G401 (cell line): ENCODE data around the gene NCS1. TPM values are rescaled to one million over a fixed set of nuclear protein-coding genes. Genes with fewer than 3 reads are reported as not detected.

ENCODE experiments used
- DNase-seq: peaks from one replicate; pipeline ENCODE4 v3.0.0-alpha.2; 2015; ENCODE audit warnings: low spot score
- in situ Hi-C: cut with HindIII; loops from 2 replicates; pipeline ENCODE4 v1.10.0; 2016; ENCODE audit warnings: low sequenced_read_pairs, mixed read lengths
- total RNA-seq: library from RNA; depleted of rRNA; stranded (reverse); fragments of >200 nt; shearing (Covaris generic); gene quantifications from 2 replicates; pipeline ENCODE4 v1.2.3, GENCODE V29; 2014; rRNA removed

The NCS1 gene
- total RNA-seq: 36.4 and 44.9 TPM in 2 replicates

GRCh38 chr9:130172161-130172857 lies at the start of gene NCS1:
TSS of gene NCS1 (plus strand) at chr9:130172404. CDS start at chr9:130172664, 260 bp downstream.
- DNase-seq: peak; percentile 78
- in situ Hi-C loops: no loop called here

GRCh38 chr9:130122456-130122855 lies 49.7 kb upstream of the NCS1 start:
- in situ Hi-C loops: loop anchor here (10.0 kb wide), 1 partner anchor 122 kb away; no protein-coding TSS in a partner anchor
- no peak for DNase-seq

- DNase-seq: no peak
- in situ Hi-C loops: loop anchor here (10.0 kb wide), 1 partner anchor 121 kb away; no protein-coding TSS in a partner anchor
Measured at GRCh38 chr9:130124085-130124860, 47.9 kb upstream of the NCS1 start.

- in situ Hi-C loops: loop anchor here (10.0 kb wide), 1 partner anchor 118 kb away; no protein-coding TSS in a partner anchor
- DNase-seq: no peak
Measured at GRCh38 chr9:130126721-130127433, 45.3 kb upstream of the NCS1 start.

- DNase-seq: peak; percentile 39
- in situ Hi-C loops: loop anchor here (10.0 kb wide), 1 partner anchor 117 kb away; no protein-coding TSS in a partner anchor
Measured at GRCh38 chr9:130128251-130128650, 44.0 kb upstream of the NCS1 start.

GRCh38 chr9:130128733-130129431 lies 43.3 kb upstream of the NCS1 start:
- peak; percentile 86 for DNase-seq

GRCh38 chr9:130129432-130130061 lies 42.7 kb upstream of the NCS1 start:
- peak; percentile 86 for DNase-seq
- in situ Hi-C loops: loop anchor here (10.0 kb wide), 1 partner anchor 115 kb away; no protein-coding TSS in a partner anchor

More at GRCh38 chr9:130128733-130129431, 43.3 kb upstream of the NCS1 start:
- in situ Hi-C loops: loop anchor here (10.0 kb wide), 1 partner anchor 116 kb away; no protein-coding TSS in a partner anchor

- DNase-seq: no peak
- in situ Hi-C loops: no loop called here
Measured at GRCh38 chr9:130132746-130133145, 39.5 kb upstream of the NCS1 start.

- in situ Hi-C loops: no loop called here
- no peak for DNase-seq
Measured at GRCh38 chr9:130137081-130137640, 35.0 kb upstream of the NCS1 start.

- DNase-seq: peak; percentile 55
- in situ Hi-C loops: no loop called here
Measured at GRCh38 chr9:130137641-130138081, 34.5 kb upstream of the NCS1 start.

- in situ Hi-C loops: no loop called here
- peak; percentile 63 for DNase-seq
Measured at GRCh38 chr9:130138171-130138653, 34.0 kb upstream of the NCS1 start.

GRCh38 chr9:130138791-130139190 lies 33.4 kb upstream of the NCS1 start:
- in situ Hi-C loops: no loop called here
- peak; percentile 65 for DNase-seq

GRCh38 chr9:130139251-130139650 lies 33.0 kb upstream of the NCS1 start:
- DNase-seq: no peak
- in situ Hi-C loops: no loop called here

- in situ Hi-C loops: no loop called here
- no peak for DNase-seq
Measured at GRCh38 chr9:130140706-130141105, 31.5 kb upstream of the NCS1 start.

GRCh38 chr9:130142056-130142455 lies 30.1 kb upstream of the NCS1 start:
- in situ Hi-C loops: no loop called here
- no peak for DNase-seq

- no peak for DNase-seq
- in situ Hi-C loops: no loop called here
Measured at GRCh38 chr9:130142641-130143040, 29.6 kb upstream of the NCS1 start.

- in situ Hi-C loops: no loop called here
- DNase-seq: no peak
Measured at GRCh38 chr9:130143279-130143893, 28.8 kb upstream of the NCS1 start.
